GM12872 (cell line): Measurements from ENCODE around the gene RCC1.
A peak's percentile ranks its signal among the peaks of the same experiment; 100 is the strongest.

Source experiments
- CTCF ChIP-seq: IDR thresholded peaks from 3 replicates; pipeline ENCODE4 v1.5.1; 2011; ENCODE audit warnings: low read depth, mild to moderate bottlenecking, low read length, moderate library complexity; ENCODE audit not compliant: insufficient read depth

Gene RCC1

GRCh38 chr1:28516518-28516956 is 10.7 kb downstream of the RCC1 start:
- no peak for TF ChIP-seq CTCF

DNA sequence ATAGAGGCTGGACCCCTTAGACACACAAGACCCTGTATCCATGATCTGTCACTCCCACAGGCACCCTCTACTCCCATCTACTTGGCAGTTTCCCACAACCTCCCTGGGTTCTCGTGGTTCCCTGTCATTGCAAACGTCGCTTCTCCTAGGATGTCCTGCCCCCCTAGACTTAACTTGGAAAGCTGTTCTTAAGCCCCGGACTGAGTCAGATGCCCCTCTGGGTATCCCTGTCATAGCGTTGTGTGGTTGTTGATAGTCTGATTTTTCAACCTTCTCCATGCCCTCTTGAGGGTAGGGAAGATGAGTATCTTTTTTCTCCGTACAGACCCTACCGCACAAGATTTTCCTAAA is 11.8 kb downstream of the RCC1 start:
- TF ChIP-seq CTCF = no peak

DNA sequence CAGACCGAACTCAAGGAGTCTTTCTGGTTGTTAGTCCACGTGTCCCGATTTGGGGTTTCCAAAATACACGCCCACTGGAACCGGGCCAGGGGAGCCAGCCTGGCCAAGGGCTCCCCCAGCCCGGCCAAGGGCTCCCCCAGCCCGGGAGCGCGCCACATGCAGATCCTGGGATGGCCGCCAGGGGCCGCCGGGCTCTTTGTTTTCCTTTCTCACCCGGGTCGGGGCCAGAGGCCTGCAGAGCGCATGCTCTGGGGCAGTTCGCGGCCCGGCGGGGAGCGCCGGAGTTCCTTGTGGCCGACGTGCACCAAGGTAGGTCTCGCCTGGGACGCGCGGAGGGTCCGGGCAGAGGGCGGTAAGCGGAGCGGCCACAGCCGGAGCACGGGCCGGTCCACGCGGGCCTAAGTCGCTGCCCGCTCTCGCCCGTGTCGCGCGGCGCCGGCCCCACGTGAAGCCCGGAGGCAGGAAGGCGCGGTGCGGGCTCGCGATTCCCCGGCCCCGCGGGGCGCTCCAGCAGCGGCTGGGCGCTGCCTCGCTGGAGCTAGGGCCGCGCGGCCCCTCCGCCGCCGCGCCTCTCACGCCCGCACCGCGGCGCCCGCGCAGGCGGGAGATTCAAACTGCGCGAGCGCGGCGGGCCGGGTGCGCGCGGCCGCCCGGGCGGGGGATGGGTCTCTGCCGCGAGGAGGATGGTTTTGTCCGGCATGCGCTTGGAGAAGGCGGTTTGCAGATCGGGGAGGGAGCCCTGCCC is 12.3 kb downstream of the RCC1 start:
- TF ChIP-seq CTCF = peak; percentile 94

DNA sequence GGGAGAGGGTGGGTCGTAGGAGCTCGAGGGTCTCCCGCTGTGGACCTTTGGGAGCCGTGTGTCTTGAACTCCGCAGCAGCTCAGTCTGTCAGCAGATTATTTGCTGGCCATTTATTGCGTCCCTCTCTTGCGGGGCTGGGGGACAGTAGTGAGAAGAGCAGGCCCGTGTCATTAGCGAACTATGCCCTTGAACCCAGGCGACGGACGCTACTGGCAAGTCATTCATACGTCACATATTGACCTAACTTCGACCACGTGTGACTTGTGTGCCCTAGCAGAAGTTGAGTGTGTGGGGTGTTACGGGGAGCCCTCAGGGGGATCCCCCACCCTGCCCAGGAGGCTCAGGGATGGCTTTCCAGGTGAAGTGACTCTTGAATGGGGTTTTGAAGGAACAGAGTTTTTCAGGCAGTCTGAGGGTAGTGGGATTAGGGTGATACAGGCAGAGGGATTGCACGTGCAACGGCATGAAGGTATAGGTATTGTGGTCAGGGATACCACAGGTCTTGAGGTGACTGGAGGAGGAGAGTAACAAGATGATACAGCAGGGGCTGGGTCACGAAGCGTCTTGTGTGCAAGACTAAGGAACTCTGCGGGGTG is 13.0 kb downstream of the RCC1 start:
- TF ChIP-seq CTCF = no peak

- no peak for TF ChIP-seq CTCF
Observed at GRCh38 chr1:28519946-28520725, 14.3 kb downstream of the RCC1 start.

DNA sequence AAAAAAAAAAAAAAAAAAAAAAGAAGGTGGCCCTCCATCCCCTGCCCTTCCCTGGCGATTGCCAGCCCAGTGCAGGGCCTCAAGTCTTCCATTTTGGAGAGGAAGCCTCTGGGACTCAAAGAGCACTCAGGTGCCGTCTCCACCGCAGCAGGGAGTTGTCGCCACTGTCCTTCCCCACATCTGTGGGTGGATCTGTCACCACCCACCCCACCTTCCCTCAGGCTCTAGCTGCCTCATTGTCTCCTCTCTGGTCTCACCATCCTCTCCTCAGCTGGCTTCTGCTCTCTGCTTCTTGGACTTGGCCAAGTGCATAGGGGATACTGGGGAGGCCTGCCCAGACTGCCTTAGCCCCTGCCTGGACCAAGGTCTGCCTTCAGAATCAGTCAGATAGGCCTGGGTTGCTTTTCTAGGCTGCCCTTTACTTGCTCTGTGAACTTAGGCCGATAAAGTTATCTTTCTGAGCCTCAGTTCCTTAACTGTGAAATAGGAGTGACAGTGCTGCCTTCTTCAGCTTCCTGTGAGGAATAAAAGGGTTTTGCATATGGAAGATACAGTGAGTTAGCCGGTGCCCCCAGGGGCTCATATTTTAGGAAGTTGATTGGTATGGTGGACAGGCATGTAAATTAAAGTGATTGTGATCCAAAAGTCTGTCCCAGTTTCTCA is 15.8 kb downstream of the RCC1 start:
- no peak for TF ChIP-seq CTCF

DNA sequence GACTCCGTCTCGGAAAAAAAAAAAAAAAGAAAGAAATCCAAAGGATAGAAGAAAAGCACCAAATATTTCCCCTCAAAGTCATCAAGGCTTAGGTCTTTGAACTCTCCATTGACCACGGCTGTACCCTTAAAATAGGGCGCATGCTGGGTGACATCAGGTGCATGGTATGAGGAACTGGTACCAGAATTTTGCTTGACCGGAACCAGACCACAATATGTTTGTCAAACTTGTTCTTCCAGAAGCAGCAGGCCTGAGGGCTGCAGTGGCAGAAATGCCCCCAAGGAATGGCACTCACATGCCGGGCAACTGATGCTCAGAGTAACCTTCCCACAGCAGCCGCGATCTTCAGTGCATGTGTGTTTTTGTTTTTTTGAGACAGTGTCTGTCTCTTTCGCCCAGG is 21.0 kb downstream of the RCC1 start:
- TF ChIP-seq CTCF = no peak
